GM23248 (cell line): ENCODE measurements around the gene GPATCH2. TPM values are rescaled to one million over a fixed set of nuclear protein-coding genes. Genes with fewer than 3 reads are reported as not detected.
A peak's percentile ranks its signal among the peaks of the same experiment; 100 is the strongest.

Experiments
- DNase-seq: peaks from one replicate; pipeline ENCODE4 v3.0.0-alpha.2; 2015
- H2AFZ ChIP-seq: fragments of 200-600 bp; sonication (generic); 2 replicates; pipeline ENCODE4 v1.6.1; 2016; ENCODE audit warnings: antibody characterized with exemption
- H3F3A ChIP-seq: fragments of 200-600 bp; sonication (generic); 2 replicates; pipeline ENCODE4 v1.6.1; 2016; ENCODE audit warnings: mild to moderate bottlenecking, antibody characterized with exemption, mixed run types; ENCODE audit not compliant: insufficient read depth
- H3K27ac ChIP-seq: fragments of 200-600 bp; sonication (generic); 2 replicates; pipeline ENCODE4 v1.5.1; 2016; ENCODE audit warnings: mild to moderate bottlenecking
- H3K27me3 ChIP-seq: fragments of 200-600 bp; sonication (generic); replicated peaks from 2 replicates; pipeline ENCODE4 v1.6.1; 2016; ENCODE audit warnings: mild to moderate bottlenecking; ENCODE audit not compliant: insufficient read depth
- H3K36me3 ChIP-seq: fragments of 200-600 bp; sonication (generic); 2 replicates; pipeline ENCODE4 v1.6.1; 2016; ENCODE audit warnings: low read depth, mild to moderate bottlenecking
- H3K4me1 ChIP-seq: fragments of 200-600 bp; sonication (generic); 2 replicates; pipeline ENCODE4 v1.6.1; 2016; ENCODE audit warnings: mild to moderate bottlenecking; ENCODE audit not compliant: insufficient read depth
- H3K4me2 ChIP-seq: fragments of 200-600 bp; sonication (generic); one replicate; pipeline ENCODE4 v1.6.1; 2016; ENCODE audit warnings: mild to moderate bottlenecking; ENCODE audit not compliant: unreplicated experiment
- H3K4me3 ChIP-seq: fragments of 200-600 bp; sonication (generic); 2 replicates; pipeline ENCODE4 v1.5.1; 2016; ENCODE audit warnings: mild to moderate bottlenecking
- H3K79me2 ChIP-seq: fragments of 200-600 bp; sonication (generic); 2 replicates; pipeline ENCODE4 v1.6.1; 2016; ENCODE audit warnings: mild to moderate bottlenecking; ENCODE audit not compliant: insufficient read depth
- H3K9ac ChIP-seq: fragments of 200-600 bp; sonication (generic); 2 replicates; pipeline ENCODE4 v1.6.1; 2016; ENCODE audit warnings: mild to moderate bottlenecking
- H3K9me2 ChIP-seq: fragments of 200-600 bp; sonication (generic); 2 replicates; pipeline ENCODE4 v1.6.1; 2016; ENCODE audit warnings: mixed run types, mild to moderate bottlenecking, moderate library complexity; ENCODE audit not compliant: insufficient read depth
- H3K9me3 ChIP-seq: fragments of 200-600 bp; sonication (generic); one replicate; pipeline ENCODE4 v1.6.1; 2017; ENCODE audit warnings: low read depth
- H4K20me1 ChIP-seq: fragments of 200-600 bp; sonication (generic); 2 replicates; pipeline ENCODE4 v1.6.0; 2016; ENCODE audit not compliant: insufficient read depth
- EZH2 ChIP-seq: fragments of 200-600 bp; sonication (generic); IDR thresholded peaks from 2 replicates; pipeline ENCODE4 v1.6.1; 2018; ENCODE audit warnings: antibody characterized with exemption, mild to moderate bottlenecking; ENCODE audit not compliant: insufficient read depth, poor library complexity, severe bottlenecking
- EZH2phosphoT487 ChIP-seq: fragments of 200-600 bp; sonication (generic); IDR thresholded peaks from 2 replicates; pipeline ENCODE4 v1.6.1; 2018; ENCODE audit warnings: antibody characterized with exemption, moderate library complexity, mild to moderate bottlenecking, low read depth; ENCODE audit not compliant: insufficient read depth
- WGBS, 2 experiments: methylation state at CpG; one replicate each; pipeline ENCODE4 v1.1.6; 2015 to 2017; ENCODE audit warnings: low lambda C conversion rate in 2 of 2, low coverage in 1 of 2; ENCODE audit errors: missing lambda C conversion rate in 2 of 2; 5-methylcytosine and 5-hydroxymethylcytosine counted together
- in situ Hi-C: fragments of 300-500 bp; cut with MboI; formaldehyde crosslinking; loops from 2 replicates; pipeline ENCODE4 v1.15.0; 2020
- polyA plus RNA-seq: library from polyadenylated mRNA; unstranded; fragments of >200 nt; fragmentation: Nextera tagmentation; extraction: Ambion mirVana; gene quantifications from 2 replicates; pipeline ENCODE4 v1.2.1, GENCODE V29; 2016
- total RNA-seq: library from RNA; depleted of rRNA; stranded (reverse); fragments of >200 nt; shearing (Covaris generic); gene quantifications from 2 replicates; pipeline ENCODE4 v1.2.3, GENCODE V29; 2014; rRNA removed

Gene GPATCH2
- total RNA-seq (8.2 and 9.5 TPM in 2 replicates), polyA plus RNA-seq (5.6 and 6.3 TPM in 2 replicates)

DNA sequence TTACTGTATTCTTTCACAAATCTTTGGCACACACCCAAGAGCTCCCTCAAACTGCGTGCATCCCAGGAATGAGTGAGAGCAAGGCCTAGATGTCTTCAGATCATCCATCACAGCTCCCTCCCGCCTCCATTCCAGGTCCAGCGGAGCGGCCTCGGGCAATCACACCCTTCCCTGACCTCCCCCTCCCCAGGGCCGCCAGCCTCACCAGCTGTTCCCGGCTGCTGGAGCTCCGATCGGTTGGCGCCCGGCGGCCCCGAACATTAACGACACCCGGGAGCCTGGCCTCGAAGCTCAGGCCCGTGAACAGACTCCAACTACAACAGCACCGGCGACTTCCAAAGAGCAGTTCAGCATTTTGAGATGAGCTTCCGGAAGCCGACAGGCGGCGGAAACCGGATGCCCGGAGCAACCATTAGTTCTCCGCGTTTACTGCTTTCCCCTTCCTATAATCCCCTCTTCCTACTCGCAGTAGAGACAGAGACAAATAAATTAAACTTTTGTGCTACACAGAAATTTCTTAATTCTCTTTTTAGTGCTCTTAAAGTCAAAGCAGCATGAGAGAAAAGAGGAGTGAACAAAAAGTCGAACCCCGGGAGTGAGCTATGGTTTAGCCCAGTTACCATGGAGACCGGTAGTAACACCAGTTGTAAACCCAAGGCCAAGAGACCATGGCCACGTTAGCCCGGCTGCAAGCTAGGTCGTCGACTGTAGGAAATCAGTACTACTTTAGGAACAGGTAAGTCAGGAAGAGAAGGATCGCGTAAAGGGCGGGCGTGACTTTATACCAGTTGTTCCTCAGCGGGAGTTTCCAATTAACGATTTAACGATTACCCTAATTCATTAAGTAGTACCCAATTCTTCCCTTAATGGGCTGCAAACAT lies at the start of gene GPATCH2, which contains the start of gene SPATA17:
Gene GPATCH2, minus strand, starts transcription at position 380 of the 881 bp plus-strand sequence. Its CDS starts 119 bp downstream, at position 261.
Gene SPATA17, plus strand, starts transcription at position 634 of the 881 bp plus-strand sequence. Its CDS starts 35 bp downstream, at position 669.
- WGBS, 2 experiments = 1 to 2% methylated on average over 40 to 42 of the region's 42 CpGs
- Histone ChIP-seq H3K9ac (peak within 1 kb of the TSS; percentile 98), H3F3A (no peaks in the 10 kb centered on the region), H2AFZ (peak within 1 kb of the TSS; percentile 95), H3K9me3 (no peaks in the 10 kb centered on the region), H3K4me1 (peaks cover 38% of the 10 kb centered on the region), H4K20me1 (no peaks in the 10 kb centered on the region), H3K4me3 (peak within 1 kb of the TSS; percentile 94), H3K9me2 (no peaks in the 10 kb centered on the region), H3K27ac (peak within 1 kb of the TSS; percentile 96), H3K27me3 (no peaks in the 10 kb centered on the region), H3K79me2 (peaks cover 49% of the 10 kb centered on the region), H3K4me2 (peak within 1 kb of the TSS; percentile 95), H3K36me3 (no peaks in the 10 kb centered on the region)
- in situ Hi-C loops = no loop called here
- DNase-seq = peak; percentile 95
- TF ChIP-seq EZH2phosphoT487 (no peak), EZH2 (no peak)

- Histone ChIP-seq H3K9ac (no peak overlapping the region), H3K27ac (no peak overlapping the region), H3K79me2 (no peaks in the 10 kb centered on the region), H3K4me1 (0 out of 2 replicates have a peak, but pooled peaks cover 6% of the 10 kb centered on the region), H3K4me3 (no peak overlapping the region), H3F3A (no peaks in the 10 kb centered on the region), H4K20me1 (no peaks in the 10 kb centered on the region), H3K4me2 (no peak overlapping the region), H2AFZ (no peak overlapping the region), H3K36me3 (no peaks in the 10 kb centered on the region), H3K9me3 (no peaks in the 10 kb centered on the region), H3K27me3 (no peaks in the 10 kb centered on the region), H3K9me2 (no peaks in the 10 kb centered on the region)
- in situ Hi-C loops = no loop called here
- TF ChIP-seq EZH2phosphoT487 (no peak), EZH2 (no peak)
- DNase-seq = no peak
- 55 to 58% methylated on average over 4 of the region's 4 CpGs for WGBS, 2 experiments
Observed at GRCh38 chr1:217674028-217674729, 43.3 kb upstream of the GPATCH2 start.

DNA sequence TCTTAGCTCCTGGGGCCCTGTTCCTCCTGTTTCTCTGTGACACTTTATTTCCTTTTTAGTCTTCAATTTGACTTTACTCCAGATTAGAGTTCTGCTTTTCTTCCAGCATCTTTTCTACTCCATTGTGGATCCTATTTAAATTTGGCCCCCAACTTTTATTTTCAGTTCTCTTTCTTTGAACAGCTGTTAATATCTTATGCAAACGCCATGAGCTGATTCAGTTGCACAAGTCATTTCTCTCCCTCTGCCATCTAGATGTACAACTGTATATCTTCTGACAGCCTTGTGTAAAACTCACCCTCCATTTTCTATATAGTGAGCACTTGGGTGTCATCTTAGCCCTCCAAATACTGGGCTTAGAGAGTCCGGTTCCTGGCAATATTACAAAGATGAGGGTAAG lies 42.5 kb upstream of the GPATCH2 start:
- H3K36me3 ChIP-seq = no peaks in the 10 kb centered on the region
- H3K4me2 ChIP-seq = no peak overlapping the region
- in situ Hi-C loops = no loop called here
- H3K4me1 ChIP-seq = 0 out of 2 replicates have a peak, but pooled peaks cover 6% of the 10 kb centered on the region
- 73 to 80% methylated on average over 2 of the region's 2 CpGs for WGBS, 2 experiments
- H3K79me2 ChIP-seq = no peaks in the 10 kb centered on the region
- no peaks in the 10 kb centered on the region for H3F3A ChIP-seq
- no peak overlapping the region for H2AFZ ChIP-seq
- H3K9me2 ChIP-seq = no peaks in the 10 kb centered on the region; the same call in 1 of the 2 replicates
- no peaks in the 10 kb centered on the region for H3K9me3 ChIP-seq
- H3K4me3 ChIP-seq = no peak overlapping the region
- no peak overlapping the region for H3K27ac ChIP-seq
- H3K9ac ChIP-seq = no peak overlapping the region
- no peaks in the 10 kb centered on the region for H4K20me1 ChIP-seq
- H3K27me3 ChIP-seq = no peaks in the 10 kb centered on the region
- no peak for DNase-seq
- no peak for TF ChIP-seq EZH2
- TF ChIP-seq EZH2phosphoT487 = no peak

DNA sequence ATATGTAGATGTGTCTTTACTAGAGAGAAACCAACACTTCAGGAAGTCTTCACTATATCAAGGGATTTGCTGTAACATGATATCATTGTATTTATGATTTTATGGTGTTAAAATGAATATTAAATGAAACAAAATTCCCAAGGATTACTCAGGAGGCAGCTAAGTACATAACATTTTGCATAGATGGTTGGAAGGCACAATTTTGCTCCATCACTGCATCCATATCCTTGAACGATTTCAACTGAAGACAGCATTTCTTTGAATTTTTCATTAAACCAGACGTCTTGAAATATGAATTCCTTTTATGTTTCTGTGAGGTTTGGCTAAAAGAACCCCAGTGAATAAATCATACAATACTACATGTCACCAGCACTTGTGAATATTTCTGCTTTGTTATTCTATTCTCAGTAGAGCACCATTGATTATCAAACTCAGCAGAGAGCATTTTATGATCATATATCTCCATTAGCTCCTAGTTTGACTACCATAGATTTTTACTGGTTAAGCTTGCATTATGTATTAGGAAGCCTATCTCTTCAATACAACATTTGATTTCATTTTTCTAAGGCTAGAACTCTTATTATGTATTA lies 37.6 kb upstream of the GPATCH2 start:
- H3F3A ChIP-seq = no peaks in the 10 kb centered on the region
- in situ Hi-C loops = no loop called here
- no peak overlapping the region for H2AFZ ChIP-seq
- H3K9me2 ChIP-seq = no peaks in the 10 kb centered on the region; the same call in 1 of the 2 replicates
- H3K27me3 ChIP-seq = no peaks in the 10 kb centered on the region
- H3K4me3 ChIP-seq = no peak overlapping the region
- H3K4me2 ChIP-seq = no peak overlapping the region
- 38 to 40% methylated on average over 2 of the region's 2 CpGs for WGBS, 2 experiments
- H3K36me3 ChIP-seq = no peaks in the 10 kb centered on the region
- no peak overlapping the region for H3K27ac ChIP-seq
- no peak for DNase-seq
- no peaks in the 10 kb centered on the region for H3K9me3 ChIP-seq
- no peaks in the 10 kb centered on the region for H3K79me2 ChIP-seq
- H3K9ac ChIP-seq = no peak overlapping the region
- H3K4me1 ChIP-seq = no peaks in the 10 kb centered on the region
- TF ChIP-seq EZH2phosphoT487 (no peak), EZH2 (no peak)
- H4K20me1 ChIP-seq = no peaks in the 10 kb centered on the region
